Measurements from ENCODE around the gene NCK2. TPM values are rescaled to one million over a fixed set of nuclear protein-coding genes. Genes with fewer than 3 reads are reported as not detected.
A peak's percentile ranks its signal among the peaks of the same experiment; 100 is the strongest.

NCK2 gene
- total RNA-seq, 1 experiment from 2014 or later: 75.4 TPM

DNA sequence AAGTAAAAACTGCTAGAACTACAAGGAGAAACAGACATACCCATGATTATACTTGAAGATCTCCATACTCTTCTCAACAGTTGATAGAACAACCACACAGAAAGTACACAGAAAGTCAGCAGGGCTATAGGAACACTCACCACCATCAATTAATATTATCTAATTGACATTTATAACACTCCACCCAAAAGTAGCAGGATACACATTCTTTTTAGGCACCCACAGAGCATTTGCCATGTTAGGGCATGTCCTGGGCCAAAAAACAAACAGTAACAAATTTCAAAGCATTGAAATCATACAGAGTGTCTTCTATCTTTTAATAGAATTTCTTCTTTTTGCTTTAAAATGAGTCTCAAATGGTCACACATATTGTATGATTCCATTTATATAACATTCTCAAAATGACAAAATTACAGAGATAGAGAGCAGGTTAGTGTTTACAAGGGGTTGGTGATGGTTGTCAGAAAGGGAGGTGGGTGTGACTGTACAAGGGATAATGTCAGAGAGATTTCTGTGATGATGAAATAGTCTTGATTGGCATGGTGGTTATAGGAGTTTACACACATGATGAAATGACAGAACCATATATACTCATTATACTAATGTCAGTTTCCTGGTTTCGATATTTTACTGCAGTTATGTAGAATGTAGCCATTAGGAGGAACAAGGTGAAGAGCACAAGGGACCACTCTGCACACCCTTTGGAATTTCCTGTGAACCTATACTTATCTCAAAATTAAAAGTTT, 82.8 kb downstream of the NCK2 start (continued):
- TF ChIP-seq, protein P1, sequence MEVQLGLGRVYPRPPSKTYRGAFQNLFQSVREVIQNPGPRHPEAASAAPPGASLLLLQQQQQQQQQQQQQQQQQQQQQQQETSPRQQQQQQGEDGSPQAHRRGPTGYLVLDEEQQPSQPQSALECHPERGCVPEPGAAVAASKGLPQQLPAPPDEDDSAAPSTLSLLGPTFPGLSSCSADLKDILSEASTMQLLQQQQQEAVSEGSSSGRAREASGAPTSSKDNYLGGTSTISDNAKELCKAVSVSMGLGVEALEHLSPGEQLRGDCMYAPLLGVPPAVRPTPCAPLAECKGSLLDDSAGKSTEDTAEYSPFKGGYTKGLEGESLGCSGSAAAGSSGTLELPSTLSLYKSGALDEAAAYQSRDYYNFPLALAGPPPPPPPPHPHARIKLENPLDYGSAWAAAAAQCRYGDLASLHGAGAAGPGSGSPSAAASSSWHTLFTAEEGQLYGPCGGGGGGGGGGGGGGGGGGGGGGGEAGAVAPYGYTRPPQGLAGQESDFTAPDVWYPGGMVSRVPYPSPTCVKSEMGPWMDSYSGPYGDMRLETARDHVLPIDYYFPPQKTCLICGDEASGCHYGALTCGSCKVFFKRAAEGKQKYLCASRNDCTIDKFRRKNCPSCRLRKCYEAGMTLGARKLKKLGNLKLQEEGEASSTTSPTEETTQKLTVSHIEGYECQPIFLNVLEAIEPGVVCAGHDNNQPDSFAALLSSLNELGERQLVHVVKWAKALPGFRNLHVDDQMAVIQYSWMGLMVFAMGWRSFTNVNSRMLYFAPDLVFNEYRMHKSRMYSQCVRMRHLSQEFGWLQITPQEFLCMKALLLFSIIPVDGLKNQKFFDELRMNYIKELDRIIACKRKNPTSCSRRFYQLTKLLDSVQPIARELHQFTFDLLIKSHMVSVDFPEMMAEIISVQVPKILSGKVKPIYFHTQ (CRISPR knock-in tag; IDR thresholded peaks at IDR 0.05): no peak
- TF ChIP-seq, protein P2, sequence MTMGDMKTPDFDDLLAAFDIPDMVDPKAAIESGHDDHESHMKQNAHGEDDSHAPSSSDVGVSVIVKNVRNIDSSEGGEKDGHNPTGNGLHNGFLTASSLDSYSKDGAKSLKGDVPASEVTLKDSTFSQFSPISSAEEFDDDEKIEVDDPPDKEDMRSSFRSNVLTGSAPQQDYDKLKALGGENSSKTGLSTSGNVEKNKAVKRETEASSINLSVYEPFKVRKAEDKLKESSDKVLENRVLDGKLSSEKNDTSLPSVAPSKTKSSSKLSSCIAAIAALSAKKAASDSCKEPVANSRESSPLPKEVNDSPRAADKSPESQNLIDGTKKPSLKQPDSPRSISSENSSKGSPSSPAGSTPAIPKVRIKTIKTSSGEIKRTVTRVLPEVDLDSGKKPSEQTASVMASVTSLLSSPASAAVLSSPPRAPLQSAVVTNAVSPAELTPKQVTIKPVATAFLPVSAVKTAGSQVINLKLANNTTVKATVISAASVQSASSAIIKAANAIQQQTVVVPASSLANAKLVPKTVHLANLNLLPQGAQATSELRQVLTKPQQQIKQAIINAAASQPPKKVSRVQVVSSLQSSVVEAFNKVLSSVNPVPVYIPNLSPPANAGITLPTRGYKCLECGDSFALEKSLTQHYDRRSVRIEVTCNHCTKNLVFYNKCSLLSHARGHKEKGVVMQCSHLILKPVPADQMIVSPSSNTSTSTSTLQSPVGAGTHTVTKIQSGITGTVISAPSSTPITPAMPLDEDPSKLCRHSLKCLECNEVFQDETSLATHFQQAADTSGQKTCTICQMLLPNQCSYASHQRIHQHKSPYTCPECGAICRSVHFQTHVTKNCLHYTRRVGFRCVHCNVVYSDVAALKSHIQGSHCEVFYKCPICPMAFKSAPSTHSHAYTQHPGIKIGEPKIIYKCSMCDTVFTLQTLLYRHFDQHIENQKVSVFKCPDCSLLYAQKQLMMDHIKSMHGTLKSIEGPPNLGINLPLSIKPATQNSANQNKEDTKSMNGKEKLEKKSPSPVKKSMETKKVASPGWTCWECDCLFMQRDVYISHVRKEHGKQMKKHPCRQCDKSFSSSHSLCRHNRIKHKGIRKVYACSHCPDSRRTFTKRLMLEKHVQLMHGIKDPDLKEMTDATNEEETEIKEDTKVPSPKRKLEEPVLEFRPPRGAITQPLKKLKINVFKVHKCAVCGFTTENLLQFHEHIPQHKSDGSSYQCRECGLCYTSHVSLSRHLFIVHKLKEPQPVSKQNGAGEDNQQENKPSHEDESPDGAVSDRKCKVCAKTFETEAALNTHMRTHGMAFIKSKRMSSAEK (CRISPR knock-in tag; IDR thresholded peaks at IDR 0.05; ENCODE audit: borderline replicate concordance): no peak
- no peak for TF ChIP-seq TEAD1 (CRISPR knock-in tag; IDR thresholded peaks at IDR 0.05)

DNA sequence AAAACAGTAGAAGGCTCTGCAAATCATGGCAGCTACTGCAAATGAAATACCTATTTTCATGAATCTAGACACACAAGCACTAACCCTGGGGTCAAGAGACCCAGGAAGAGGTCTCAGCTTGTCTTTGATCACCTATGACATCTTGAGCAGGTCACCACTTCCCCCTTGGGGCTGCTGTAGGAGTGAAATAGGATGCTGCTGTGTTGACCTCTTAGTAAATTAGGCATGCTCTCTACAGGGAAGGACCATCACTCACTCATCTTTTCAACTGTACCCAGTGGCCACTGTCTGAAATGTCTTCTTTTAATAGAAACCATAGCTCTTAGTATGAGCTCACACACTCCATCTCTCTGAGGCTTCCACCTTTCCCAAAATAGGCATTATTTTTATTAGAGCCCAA, 83.8 kb downstream of the NCK2 start:
- Mint-ChIP-seq H3K9me3 (peaks cover 34% of the 10 kb centered on the region), H3K4me3 (no peak overlapping the region), H3K36me3 (peaks cover 27% of the 10 kb centered on the region), H3K4me1 (peaks cover 9% of the 10 kb centered on the region), H3K27me3 (ENCODE audit: low read depth) (no peaks in the 10 kb centered on the region), H3K27ac (no peak overlapping the region)
- POLR2A ChIA-PET: no interaction called here
- TF ChIP-seq, protein P3, sequence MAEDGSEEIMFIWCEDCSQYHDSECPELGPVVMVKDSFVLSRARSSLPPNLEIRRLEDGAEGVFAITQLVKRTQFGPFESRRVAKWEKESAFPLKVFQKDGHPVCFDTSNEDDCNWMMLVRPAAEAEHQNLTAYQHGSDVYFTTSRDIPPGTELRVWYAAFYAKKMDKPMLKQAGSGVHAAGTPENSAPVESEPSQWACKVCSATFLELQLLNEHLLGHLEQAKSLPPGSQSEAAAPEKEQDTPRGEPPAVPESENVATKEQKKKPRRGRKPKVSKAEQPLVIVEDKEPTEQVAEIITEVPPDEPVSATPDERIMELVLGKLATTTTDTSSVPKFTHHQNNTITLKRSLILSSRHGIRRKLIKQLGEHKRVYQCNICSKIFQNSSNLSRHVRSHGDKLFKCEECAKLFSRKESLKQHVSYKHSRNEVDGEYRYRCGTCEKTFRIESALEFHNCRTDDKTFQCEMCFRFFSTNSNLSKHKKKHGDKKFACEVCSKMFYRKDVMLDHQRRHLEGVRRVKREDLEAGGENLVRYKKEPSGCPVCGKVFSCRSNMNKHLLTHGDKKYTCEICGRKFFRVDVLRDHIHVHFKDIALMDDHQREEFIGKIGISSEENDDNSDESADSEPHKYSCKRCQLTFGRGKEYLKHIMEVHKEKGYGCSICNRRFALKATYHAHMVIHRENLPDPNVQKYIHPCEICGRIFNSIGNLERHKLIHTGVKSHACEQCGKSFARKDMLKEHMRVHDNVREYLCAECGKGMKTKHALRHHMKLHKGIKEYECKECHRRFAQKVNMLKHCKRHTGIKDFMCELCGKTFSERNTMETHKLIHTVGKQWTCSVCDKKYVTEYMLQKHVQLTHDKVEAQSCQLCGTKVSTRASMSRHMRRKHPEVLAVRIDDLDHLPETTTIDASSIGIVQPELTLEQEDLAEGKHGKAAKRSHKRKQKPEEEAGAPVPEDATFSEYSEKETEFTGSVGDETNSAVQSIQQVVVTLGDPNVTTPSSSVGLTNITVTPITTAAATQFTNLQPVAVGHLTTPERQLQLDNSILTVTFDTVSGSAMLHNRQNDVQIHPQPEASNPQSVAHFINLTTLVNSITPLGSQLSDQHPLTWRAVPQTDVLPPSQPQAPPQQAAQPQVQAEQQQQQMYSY (CRISPR knock-in tag; IDR thresholded peaks at IDR 0.05): no peak
- no peak for TF ChIP-seq MXD4 (CRISPR knock-in tag; IDR thresholded peaks at IDR 0.05; ENCODE audit: borderline replicate concordance)
- ATAC-seq: no peak
- CTCF ChIA-PET: no interaction called here
- no peak for DNase-seq (ENCODE audit: low spot score)

DNA sequence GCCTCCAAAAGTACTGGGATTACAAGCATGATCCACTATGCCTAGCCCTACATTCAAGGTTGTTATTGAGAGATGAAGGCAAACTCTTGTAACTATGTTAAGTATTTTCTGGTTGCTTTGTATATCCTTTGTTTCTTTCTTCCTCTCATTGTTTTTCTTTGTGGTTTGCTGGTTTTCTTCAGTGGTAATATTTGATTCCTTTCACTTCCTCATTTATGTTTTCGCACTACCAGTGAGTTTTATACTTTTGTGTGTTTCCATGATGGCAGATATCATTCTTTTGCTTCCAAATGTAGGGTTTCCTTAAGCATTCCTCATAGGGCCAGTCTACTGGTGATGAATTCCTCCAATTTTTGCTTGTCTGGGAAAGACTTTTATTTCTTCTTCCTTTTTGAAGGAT, 90.2 kb downstream of the NCK2 start:
- peaks cover 41% of the 10 kb centered on the region for H3K4me1 Mint-ChIP-seq
- TF ChIP-seq EMX1 (CRISPR knock-in tag; IDR thresholded peaks at IDR 0.05) (no peak), SOX15 (CRISPR knock-in tag; IDR thresholded peaks at IDR 0.05) (no peak), CREB1 (CRISPR knock-in tag; IDR thresholded peaks at IDR 0.05) (no peak)
- peaks cover 34% of the 10 kb centered on the region for H3K9me3 Mint-ChIP-seq
- POLR2A ChIA-PET: no interaction called here
- peaks cover 24% of the 10 kb centered on the region for H3K36me3 Mint-ChIP-seq
- H3K27me3 Mint-ChIP-seq (ENCODE audit: low read depth): no peaks in the 10 kb centered on the region
- DNase-seq (ENCODE audit: low spot score) (no peak), ATAC-seq (no peak)
- CTCF ChIA-PET: no interaction called here
- H3K27ac Mint-ChIP-seq: no peak overlapping the region
- no peak overlapping the region for H3K4me3 Mint-ChIP-seq

DNA sequence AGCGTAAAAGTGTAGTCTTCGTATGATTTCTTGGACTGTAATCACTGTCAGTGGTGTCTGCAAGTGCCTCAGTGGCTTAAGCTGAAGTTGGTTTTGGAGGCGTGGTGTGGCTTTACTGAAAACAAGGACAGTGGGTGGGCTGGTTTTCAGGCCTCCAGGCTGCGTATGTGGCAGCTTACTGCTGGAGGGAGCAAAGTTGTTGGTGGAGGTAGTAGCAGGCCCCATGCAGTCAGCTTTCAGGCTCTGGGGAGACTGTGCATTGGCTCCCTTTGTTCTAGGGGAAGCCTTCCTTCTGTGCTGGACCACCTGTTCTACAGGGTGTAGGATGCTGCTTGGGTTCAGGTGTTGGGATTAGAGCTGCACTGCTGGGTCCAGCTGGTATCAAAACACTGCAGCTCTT, 91.6 kb downstream of the NCK2 start:
- TF ChIP-seq, protein P4, sequence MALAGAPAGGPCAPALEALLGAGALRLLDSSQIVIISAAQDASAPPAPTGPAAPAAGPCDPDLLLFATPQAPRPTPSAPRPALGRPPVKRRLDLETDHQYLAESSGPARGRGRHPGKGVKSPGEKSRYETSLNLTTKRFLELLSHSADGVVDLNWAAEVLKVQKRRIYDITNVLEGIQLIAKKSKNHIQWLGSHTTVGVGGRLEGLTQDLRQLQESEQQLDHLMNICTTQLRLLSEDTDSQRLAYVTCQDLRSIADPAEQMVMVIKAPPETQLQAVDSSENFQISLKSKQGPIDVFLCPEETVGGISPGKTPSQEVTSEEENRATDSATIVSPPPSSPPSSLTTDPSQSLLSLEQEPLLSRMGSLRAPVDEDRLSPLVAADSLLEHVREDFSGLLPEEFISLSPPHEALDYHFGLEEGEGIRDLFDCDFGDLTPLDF (CRISPR knock-in tag; IDR thresholded peaks at IDR 0.05): no peak
- TF ChIP-seq, protein P5, sequence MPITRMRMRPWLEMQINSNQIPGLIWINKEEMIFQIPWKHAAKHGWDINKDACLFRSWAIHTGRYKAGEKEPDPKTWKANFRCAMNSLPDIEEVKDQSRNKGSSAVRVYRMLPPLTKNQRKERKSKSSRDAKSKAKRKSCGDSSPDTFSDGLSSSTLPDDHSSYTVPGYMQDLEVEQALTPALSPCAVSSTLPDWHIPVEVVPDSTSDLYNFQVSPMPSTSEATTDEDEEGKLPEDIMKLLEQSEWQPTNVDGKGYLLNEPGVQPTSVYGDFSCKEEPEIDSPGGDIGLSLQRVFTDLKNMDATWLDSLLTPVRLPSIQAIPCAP (CRISPR knock-in tag; IDR thresholded peaks at IDR 0.05): no peak
- TF ChIP-seq, protein P6, sequence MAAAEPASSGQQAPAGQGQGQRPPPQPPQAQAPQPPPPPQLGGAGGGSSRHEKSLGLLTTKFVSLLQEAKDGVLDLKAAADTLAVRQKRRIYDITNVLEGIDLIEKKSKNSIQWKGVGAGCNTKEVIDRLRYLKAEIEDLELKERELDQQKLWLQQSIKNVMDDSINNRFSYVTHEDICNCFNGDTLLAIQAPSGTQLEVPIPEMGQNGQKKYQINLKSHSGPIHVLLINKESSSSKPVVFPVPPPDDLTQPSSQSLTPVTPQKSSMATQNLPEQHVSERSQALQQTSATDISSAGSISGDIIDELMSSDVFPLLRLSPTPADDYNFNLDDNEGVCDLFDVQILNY (CRISPR knock-in tag; IDR thresholded peaks at IDR 0.05): no peak
- TF ChIP-seq, protein P7, sequence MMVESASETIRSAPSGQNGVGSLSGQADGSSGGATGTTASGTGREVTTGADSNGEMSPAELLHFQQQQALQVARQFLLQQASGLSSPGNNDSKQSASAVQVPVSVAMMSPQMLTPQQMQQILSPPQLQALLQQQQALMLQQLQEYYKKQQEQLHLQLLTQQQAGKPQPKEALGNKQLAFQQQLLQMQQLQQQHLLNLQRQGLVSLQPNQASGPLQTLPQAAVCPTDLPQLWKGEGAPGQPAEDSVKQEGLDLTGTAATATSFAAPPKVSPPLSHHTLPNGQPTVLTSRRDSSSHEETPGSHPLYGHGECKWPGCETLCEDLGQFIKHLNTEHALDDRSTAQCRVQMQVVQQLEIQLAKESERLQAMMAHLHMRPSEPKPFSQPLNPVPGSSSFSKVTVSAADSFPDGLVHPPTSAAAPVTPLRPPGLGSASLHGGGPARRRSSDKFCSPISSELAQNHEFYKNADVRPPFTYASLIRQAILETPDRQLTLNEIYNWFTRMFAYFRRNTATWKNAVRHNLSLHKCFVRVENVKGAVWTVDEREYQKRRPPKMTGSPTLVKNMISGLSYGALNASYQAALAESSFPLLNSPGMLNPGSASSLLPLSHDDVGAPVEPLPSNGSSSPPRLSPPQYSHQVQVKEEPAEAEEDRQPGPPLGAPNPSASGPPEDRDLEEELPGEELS (CRISPR knock-in tag; IDR thresholded peaks at IDR 0.05): no peak
- H3K27ac Mint-ChIP-seq: 0 out of 2 replicates have a peak overlapping the region, but pooled peaks have one; percentile 1
- H3K4me3 Mint-ChIP-seq: no peak overlapping the region
- peaks cover 24% of the 10 kb centered on the region for H3K36me3 Mint-ChIP-seq
- H3K4me1 Mint-ChIP-seq: peaks cover 56% of the 10 kb centered on the region
- peaks cover 28% of the 10 kb centered on the region for H3K9me3 Mint-ChIP-seq
- peak; percentile 54 for ATAC-seq
- ChIA-PET POLR2A (no interaction called here), CTCF (interaction anchor here (1.1 kb wide), 1 partner anchor 67 kb away, joined by 3 read pairs; no protein-coding TSS in a partner anchor)
- no peak for DNase-seq (ENCODE audit: low spot score)
- H3K27me3 Mint-ChIP-seq (ENCODE audit: low read depth): no peaks in the 10 kb centered on the region

All from WTC11 (cell line).